Measurements from ENCODE around the gene AKR1D1.

The AKR1D1 gene

GRCh38 chr7:138167869-138168296 is 91.6 kb downstream of the AKR1D1 start:
- no peak for ATAC-seq
